Loucy (cell line): Measurements from ENCODE around the gene CEACAM21.

Source experiments
- H2AFZ ChIP-seq: fragments of 200-600 bp; sonication (generic); 2 replicates; pipeline ENCODE4 v1.6.0; 2016; ENCODE audit warnings: antibody characterized with exemption, mild to moderate bottlenecking, low read length, moderate library complexity
- H3F3A ChIP-seq: fragments of 200-600 bp; 2 replicates; pipeline ENCODE4 v1.6.0; 2016; ENCODE audit warnings: antibody characterized with exemption, low read depth, mild to moderate bottlenecking
- H3K27me3 ChIP-seq: fragments of 200-600 bp; sonication (generic); 2 replicates; pipeline ENCODE4 v1.6.1; 2014; ENCODE audit warnings: low read length, mild to moderate bottlenecking; ENCODE audit not compliant: insufficient read depth, poor library complexity, severe bottlenecking
- H3K36me3 ChIP-seq: fragments of 200-600 bp; sonication (generic); 2 replicates; pipeline ENCODE4 v1.6.1; 2016; ENCODE audit warnings: low read length; ENCODE audit not compliant: insufficient read depth
- H3K4me1 ChIP-seq: fragments of 200-600 bp; sonication (generic); 2 replicates; pipeline ENCODE4 v1.5.1; 2014; ENCODE audit warnings: low read length, mild to moderate bottlenecking; ENCODE audit not compliant: insufficient read depth, poor library complexity, severe bottlenecking
- H3K4me2 ChIP-seq: fragments of 200-600 bp; sonication (generic); 2 replicates; pipeline ENCODE4 v1.6.0; 2014; ENCODE audit warnings: antibody characterized with exemption, low read length, low read depth, mild to moderate bottlenecking; ENCODE audit not compliant: poor library complexity, severe bottlenecking
- H3K4me3 ChIP-seq: fragments of 200-600 bp; sonication (generic); 2 replicates; pipeline ENCODE4 v1.5.1; 2014; ENCODE audit warnings: low read length, mild to moderate bottlenecking, mixed read lengths; ENCODE audit not compliant: poor library complexity, severe bottlenecking
- H3K79me2 ChIP-seq: fragments of 200-600 bp; sonication (generic); 2 replicates; pipeline ENCODE4 v1.6.1; 2014; ENCODE audit warnings: low read length; ENCODE audit not compliant: insufficient read depth
- H3K9ac ChIP-seq: fragments of 200-600 bp; sonication (generic); 2 replicates; pipeline ENCODE4 v1.6.0; 2014; ENCODE audit warnings: mild to moderate bottlenecking, low read depth, low read length, moderate library complexity; ENCODE audit not compliant: poor library complexity, severe bottlenecking
- H3K9me2 ChIP-seq: fragments of 200-600 bp; sonication (generic); replicated peaks from 2 replicates; pipeline ENCODE4 v1.6.1; 2016; ENCODE audit warnings: low read depth, low read length, mixed read lengths
- H3K9me3 ChIP-seq: fragments of 200-600 bp; sonication (generic); 2 replicates; pipeline ENCODE4 v1.6.1; 2014; ENCODE audit warnings: mild to moderate bottlenecking, antibody characterized with exemption, low read length, low read depth; ENCODE audit not compliant: insufficient read depth
- H4K20me1 ChIP-seq: fragments of 200-600 bp; sonication (generic); 2 replicates; pipeline ENCODE4 v1.6.0; 2014; ENCODE audit warnings: antibody characterized with exemption, low read length, mild to moderate bottlenecking; ENCODE audit not compliant: insufficient read depth, poor library complexity, severe bottlenecking
- EZH2phosphoT487 ChIP-seq: fragments of 200-600 bp; IDR thresholded peaks from 2 replicates; pipeline ENCODE4 v1.6.1; 2018; ENCODE audit warnings: antibody characterized with exemption, mild to moderate bottlenecking, moderate library complexity, borderline replicate concordance
- TF ChIP-seq, protein P1 (sequence below): fragments of 200-600 bp; sonication (generic); conservative IDR thresholded peaks from 2 replicates; pipeline ENCODE4 v1.5.1; 2014; ENCODE audit warnings: mild to moderate bottlenecking, antibody characterized with exemption, low read length

The CEACAM21 gene

DNA sequence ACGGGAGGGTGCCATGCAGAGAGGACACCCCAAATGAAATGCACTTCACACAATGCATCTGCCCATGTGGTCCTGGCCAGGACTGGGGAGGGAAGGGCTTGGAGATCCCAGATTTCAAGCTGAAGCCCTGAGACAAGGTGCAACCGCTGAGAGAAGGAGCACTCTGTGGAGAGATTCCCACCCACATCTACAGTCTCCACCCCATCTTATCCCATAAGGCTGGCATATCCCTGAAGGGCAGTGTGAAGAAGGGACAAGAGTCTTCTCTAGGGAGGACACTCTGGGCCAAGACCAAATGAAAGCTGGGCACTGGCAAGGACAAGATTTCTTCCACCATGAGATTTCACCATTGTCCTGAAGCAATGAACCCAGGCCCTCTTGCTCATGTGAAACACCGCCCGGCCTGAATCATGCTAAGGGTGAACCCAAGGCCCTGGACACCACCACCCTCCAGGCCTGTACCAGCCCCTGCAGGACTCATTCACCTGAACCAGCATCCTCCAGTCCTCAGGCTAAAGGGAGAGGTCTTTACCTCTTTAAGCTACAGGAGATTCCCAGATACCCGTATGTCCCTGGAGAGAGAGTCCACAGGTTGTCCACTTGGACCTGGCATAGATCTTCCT is 30.4 kb downstream of the CEACAM21 start:
- Histone ChIP-seq H3K79me2 (no peaks in the 10 kb centered on the region), H3K36me3 (no peaks in the 10 kb centered on the region), H3K9ac (no peak overlapping the region), H4K20me1 (no peaks in the 10 kb centered on the region), H3K4me1 (no peaks in the 10 kb centered on the region), H3K27me3 (no peaks in the 10 kb centered on the region), H3K4me3 (no peak overlapping the region), H3K9me3 (no peaks in the 10 kb centered on the region), H3F3A (no peaks in the 10 kb centered on the region), H2AFZ (no peak overlapping the region), H3K4me2 (no peak overlapping the region), H3K9me2 (no peaks in the 10 kb centered on the region)
- TF ChIP-seq, protein P1, sequence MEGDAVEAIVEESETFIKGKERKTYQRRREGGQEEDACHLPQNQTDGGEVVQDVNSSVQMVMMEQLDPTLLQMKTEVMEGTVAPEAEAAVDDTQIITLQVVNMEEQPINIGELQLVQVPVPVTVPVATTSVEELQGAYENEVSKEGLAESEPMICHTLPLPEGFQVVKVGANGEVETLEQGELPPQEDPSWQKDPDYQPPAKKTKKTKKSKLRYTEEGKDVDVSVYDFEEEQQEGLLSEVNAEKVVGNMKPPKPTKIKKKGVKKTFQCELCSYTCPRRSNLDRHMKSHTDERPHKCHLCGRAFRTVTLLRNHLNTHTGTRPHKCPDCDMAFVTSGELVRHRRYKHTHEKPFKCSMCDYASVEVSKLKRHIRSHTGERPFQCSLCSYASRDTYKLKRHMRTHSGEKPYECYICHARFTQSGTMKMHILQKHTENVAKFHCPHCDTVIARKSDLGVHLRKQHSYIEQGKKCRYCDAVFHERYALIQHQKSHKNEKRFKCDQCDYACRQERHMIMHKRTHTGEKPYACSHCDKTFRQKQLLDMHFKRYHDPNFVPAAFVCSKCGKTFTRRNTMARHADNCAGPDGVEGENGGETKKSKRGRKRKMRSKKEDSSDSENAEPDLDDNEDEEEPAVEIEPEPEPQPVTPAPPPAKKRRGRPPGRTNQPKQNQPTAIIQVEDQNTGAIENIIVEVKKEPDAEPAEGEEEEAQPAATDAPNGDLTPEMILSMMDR: no peak

DNA sequence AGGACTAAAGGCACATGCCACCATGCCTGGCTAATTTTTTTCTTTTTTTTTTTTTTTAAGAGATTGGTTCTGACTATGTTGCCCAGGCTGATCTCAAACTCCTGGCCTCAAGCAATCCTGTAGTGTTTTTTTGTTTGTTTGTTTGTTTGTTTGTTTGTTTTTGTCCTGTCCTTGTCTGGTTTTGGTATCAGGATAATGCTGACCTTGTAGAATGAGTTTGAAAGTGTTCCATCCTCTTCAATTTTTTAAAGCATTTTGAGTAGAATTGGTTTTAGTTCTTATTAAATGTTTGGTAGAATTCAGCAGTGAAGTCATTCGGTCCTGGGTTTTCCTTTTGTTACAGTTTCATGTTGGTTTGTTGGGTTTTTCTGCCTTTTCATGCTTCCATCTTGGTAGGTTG is 31.7 kb downstream of the CEACAM21 start:
- Histone ChIP-seq H3K4me3 (no peak overlapping the region), H3K9me3 (no peaks in the 10 kb centered on the region), H3K27me3 (no peaks in the 10 kb centered on the region)

DNA sequence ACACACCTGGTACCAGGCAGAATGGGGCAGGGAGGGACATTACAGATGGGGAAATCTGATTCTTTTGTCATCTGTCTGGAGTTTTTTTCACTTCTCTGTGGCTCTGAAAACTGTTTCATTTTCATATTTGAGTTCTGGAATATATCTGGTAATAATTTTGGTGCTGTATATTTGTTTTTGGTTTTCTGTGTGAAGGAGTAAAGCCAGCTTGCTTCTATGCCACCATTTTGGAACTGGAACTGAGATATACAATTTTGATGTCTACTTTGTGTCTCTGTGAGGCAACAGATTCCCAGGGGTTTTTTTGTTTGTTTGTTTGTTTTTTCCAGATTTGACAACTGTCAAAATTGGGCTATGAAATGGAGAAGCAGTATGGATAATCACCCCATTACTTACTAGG is 34.8 kb downstream of the CEACAM21 start:
- no peaks in the 10 kb centered on the region; the same call in 1 of the 2 replicates for H3K9me3 ChIP-seq
- no peaks in the 10 kb centered on the region for H4K20me1 ChIP-seq
- H2AFZ ChIP-seq: no peak overlapping the region
- H3K27me3 ChIP-seq: no peaks in the 10 kb centered on the region
- H3K36me3 ChIP-seq: no peaks in the 10 kb centered on the region
- H3K4me2 ChIP-seq: no peak overlapping the region
- no peaks in the 10 kb centered on the region for H3K4me1 ChIP-seq
- no peaks in the 10 kb centered on the region for H3K9me2 ChIP-seq
- no peaks in the 10 kb centered on the region for H3F3A ChIP-seq
- H3K9ac ChIP-seq: no peak overlapping the region
- no peaks in the 10 kb centered on the region for H3K79me2 ChIP-seq
- H3K4me3 ChIP-seq: no peak overlapping the region
- TF ChIP-seq EZH2phosphoT487: no peak

More for the DNA sequence above, 31.7 kb downstream of the CEACAM21 start:
- Histone ChIP-seq H3K4me2 (no peak overlapping the region), H3F3A (no peaks in the 10 kb centered on the region), H3K36me3 (no peaks in the 10 kb centered on the region), H2AFZ (no peak overlapping the region), H3K9me2 (no peaks in the 10 kb centered on the region), H3K79me2 (no peaks in the 10 kb centered on the region), H4K20me1 (no peaks in the 10 kb centered on the region), H3K4me1 (no peaks in the 10 kb centered on the region), H3K9ac (no peak overlapping the region)
- no peak for TF ChIP-seq EZH2phosphoT487
- TF ChIP-seq, protein P1: no peak

DNA sequence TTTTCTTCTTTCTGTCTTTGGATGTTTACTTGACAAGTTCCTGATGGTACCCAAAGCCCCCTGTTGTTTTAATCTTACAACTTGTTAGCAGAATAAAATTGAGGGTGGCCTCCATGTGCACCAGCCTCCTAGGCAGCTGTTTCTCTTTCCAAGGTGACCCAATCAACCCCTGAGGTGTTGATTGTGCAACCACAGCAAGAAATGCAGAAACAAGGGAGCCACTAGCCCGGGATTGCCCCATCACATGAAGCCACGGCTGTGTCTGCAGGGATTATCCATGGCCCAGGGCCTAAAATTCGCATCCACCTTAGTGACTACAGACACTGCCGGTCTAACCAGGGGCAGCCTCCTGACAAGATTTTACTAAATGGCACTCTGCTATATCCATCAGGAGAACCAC is 36.5 kb downstream of the CEACAM21 start:
- no peaks in the 10 kb centered on the region for H3F3A ChIP-seq
- H3K27me3 ChIP-seq: no peaks in the 10 kb centered on the region
- H2AFZ ChIP-seq: no peak overlapping the region
- H4K20me1 ChIP-seq: no peaks in the 10 kb centered on the region
- H3K4me2 ChIP-seq: no peak overlapping the region
- H3K79me2 ChIP-seq: no peaks in the 10 kb centered on the region
- H3K4me1 ChIP-seq: no peaks in the 10 kb centered on the region
- no peak overlapping the region for H3K9ac ChIP-seq
- H3K9me3 ChIP-seq: no peaks in the 10 kb centered on the region; the same call in 1 of the 2 replicates
- TF ChIP-seq, protein P1: no peak
- no peak for TF ChIP-seq EZH2phosphoT487
- no peaks in the 10 kb centered on the region for H3K9me2 ChIP-seq
- H3K4me3 ChIP-seq: no peak overlapping the region
- H3K36me3 ChIP-seq: no peaks in the 10 kb centered on the region
